Neuronal stem cell (in vitro differentiated cells): ENCODE data around the gene MAPK8IP1.

Experiments used
- DNase-seq: peaks from one replicate; pipeline ENCODE4 v3.0.0-alpha.2; 2013; ENCODE audit warnings: low spot score
- H2AFZ ChIP-seq: one replicate; pipeline ENCODE4 v1.6.1; 2013; ENCODE audit warnings: mild to moderate bottlenecking, low read length, inconsistent platforms
- H2AK5ac ChIP-seq: 2 replicates; pipeline ENCODE4 v1.6.1; 2013; ENCODE audit warnings: low read depth, mild to moderate bottlenecking, inconsistent platforms, low read length, moderate library complexity, mixed read lengths
- H2BK120ac ChIP-seq: 2 replicates; pipeline ENCODE4 v1.6.1; 2013; ENCODE audit warnings: low read depth, mild to moderate bottlenecking, inconsistent platforms, low read length, moderate library complexity, mixed read lengths
- H2BK12ac ChIP-seq: one replicate; pipeline ENCODE4 v1.6.1; 2013; ENCODE audit warnings: low read length, inconsistent platforms
- H2BK15ac ChIP-seq: 2 replicates; pipeline ENCODE4 v1.6.1; 2013; ENCODE audit warnings: mild to moderate bottlenecking, low read length, inconsistent platforms, mixed read lengths
- H2BK5ac ChIP-seq: one replicate; pipeline ENCODE4 v1.6.1; 2013; ENCODE audit warnings: inconsistent platforms, mild to moderate bottlenecking, low read length, moderate library complexity
- H3K14ac ChIP-seq: one replicate; pipeline ENCODE4 v1.6.1; 2013; ENCODE audit warnings: low read length, inconsistent platforms
- H3K18ac ChIP-seq: 2 replicates; pipeline ENCODE4 v1.6.1; 2013; ENCODE audit warnings: low read length, inconsistent platforms
- H3K23ac ChIP-seq: 2 replicates; pipeline ENCODE4 v1.6.1; 2013; ENCODE audit warnings: low read depth, mild to moderate bottlenecking, mixed read lengths, low read length, inconsistent platforms; ENCODE audit not compliant: poor library complexity
- H3K27ac ChIP-seq: replicated peaks from 3 replicates; pipeline ENCODE4 v1.5.1; 2013; ENCODE audit warnings: low read length, inconsistent platforms
- H3K27me3 ChIP-seq, 3 experiments: 2 replicates each; pipeline ENCODE4 v1.6.1; 2013; ENCODE audit warnings: low read length in 3 of 3, mild to moderate bottlenecking in 2 of 3, inconsistent platforms in 1 of 3, low read depth in 1 of 3, mixed read lengths in 1 of 3, moderate library complexity in 1 of 3; ENCODE audit not compliant: control insufficient read depth in 3 of 3, insufficient read depth in 3 of 3
- H3K36me3 ChIP-seq, 2 donors: replicated peaks in 1 of 2; 2 replicates each; pipeline ENCODE4 v1.6.1; 2013; ENCODE audit warnings: low read length in 2 of 2; ENCODE audit not compliant: control insufficient read depth in 2 of 2, insufficient read depth in 2 of 2
- H3K4ac ChIP-seq: 2 replicates; pipeline ENCODE4 v1.6.1; 2013; ENCODE audit warnings: inconsistent platforms, mild to moderate bottlenecking, low read length, moderate library complexity
- H3K4me1 ChIP-seq, 2 donors: 1 replicate in 1 of 2; 2 replicates in 1 of 2; pipeline ENCODE4 v1.6.1; 2013; ENCODE audit warnings: low read length in 2 of 2, low read depth in 1 of 2; ENCODE audit not compliant: control insufficient read depth in 2 of 2, insufficient read depth in 1 of 2
- H3K4me2 ChIP-seq: one replicate; pipeline ENCODE4 v1.6.1; 2013; ENCODE audit warnings: mild to moderate bottlenecking, low read length, inconsistent platforms; ENCODE audit not compliant: insufficient read depth, poor library complexity, severe bottlenecking
- H3K4me3 ChIP-seq, 2 donors: 2 replicates each; pipeline ENCODE4 v1.5.1; 2013; ENCODE audit warnings: low read length in 2 of 2, mild to moderate bottlenecking in 2 of 2, inconsistent platforms in 1 of 2, moderate library complexity in 1 of 2
- H3K79me1 ChIP-seq: one replicate; pipeline ENCODE4 v1.6.1; 2013; ENCODE audit warnings: low read depth, mild to moderate bottlenecking, inconsistent platforms, low read length, moderate library complexity
- H3K9ac ChIP-seq: one replicate; pipeline ENCODE4 v1.6.1; 2013; ENCODE audit warnings: mild to moderate bottlenecking, low read depth, low read length, inconsistent platforms; ENCODE audit not compliant: poor library complexity
- H3K9me3 ChIP-seq, 2 donors: replicated peaks in 1 of 2; 2 replicates each; pipeline versions ENCODE3 to v1.6.1; 2013; ENCODE audit warnings: low read length in 2 of 2, mild to moderate bottlenecking in 2 of 2, inconsistent platforms in 1 of 2, low read depth in 1 of 2, mixed read lengths in 1 of 2, moderate library complexity in 1 of 2; ENCODE audit not compliant: control insufficient read depth in 2 of 2, insufficient read depth in 1 of 2
- H4K8ac ChIP-seq: one replicate; pipeline ENCODE4 v1.6.1; 2013; ENCODE audit warnings: low read depth, mild to moderate bottlenecking, inconsistent platforms, low read length, moderate library complexity
- H4K91ac ChIP-seq: one replicate; pipeline ENCODE4 v1.6.1; 2013; ENCODE audit warnings: low read length, low read depth, mild to moderate bottlenecking, inconsistent platforms; ENCODE audit not compliant: poor library complexity
- WGBS, 2 donors: extraction: QIAGEN DNeasy Blood & Tissue Kit; methylation state at CpG; one replicate each; pipeline ENCODE4 v1.1.7; 2013; ENCODE audit warnings: missing lambda C conversion rate in 2 of 2, mixed read lengths in 1 of 2; ENCODE audit not compliant: insufficient read length in 2 of 2, insufficient replicate concordance in 1 of 2; ENCODE audit errors: extremely low coverage in 2 of 2; 5-methylcytosine and 5-hydroxymethylcytosine counted together

MAPK8IP1 gene

GRCh38 chr11:45847911-45848316 is 37.5 kb upstream of the MAPK8IP1 start:
- DNase-seq = peak; percentile 32
- H3K9me3 ChIP-seq = no peaks in the 10 kb centered on the region

GRCh38 chr11:45848654-45849081 is 36.8 kb upstream of the MAPK8IP1 start:
- Histone ChIP-seq H3K79me1 (peaks cover 2% of the 10 kb centered on the region), H3K27ac (no peak overlapping the region), H4K8ac (no peak overlapping the region), H3K4me2 (peak overlapping the region; percentile 92), H2BK15ac (no peak overlapping the region), H3K23ac (no peak overlapping the region), H2BK120ac (no peak overlapping the region), H4K91ac (no peak overlapping the region), H3K4ac (no peak overlapping the region), H3K4me1 (peaks cover 6 to 7% of the 10 kb centered on the region in 2 donors), H3K4me3 (peak overlapping the region in 1 of 2 donors; percentile 70), H2AK5ac (no peak overlapping the region), H2BK5ac (no peak overlapping the region), H2AFZ (no peak overlapping the region), H3K18ac (no peak overlapping the region), H2BK12ac (no peak overlapping the region), H3K9me3 (no peaks in the 10 kb centered on the region), H3K36me3 (no peaks in the 10 kb centered on the region), H3K9ac (no peak overlapping the region), H3K27me3 (peaks cover 0 to 12% (median 12%) of the 10 kb centered on the region in 3 experiments), H3K14ac (no peak overlapping the region)
- no CpG with 5 or more reads among the region's 8 CpGs for WGBS, 2 donors
- no peak for DNase-seq

More at GRCh38 chr11:45847911-45848316, 37.5 kb upstream of the MAPK8IP1 start:
- no peaks in the 10 kb centered on the region for H3K36me3 ChIP-seq
- H3K4me1 ChIP-seq = peaks cover 6 to 7% of the 10 kb centered on the region in 2 donors
- H3K4me3 ChIP-seq = peak overlapping the region; percentile 70 to 85
- H3K27ac ChIP-seq = no peak overlapping the region
- H2BK120ac ChIP-seq = no peak overlapping the region
- H3K79me1 ChIP-seq = peaks cover 2% of the 10 kb centered on the region
- H3K27me3 ChIP-seq = peaks cover 0 to 14% (median 12%) of the 10 kb centered on the region in 3 experiments
- H3K23ac ChIP-seq = peak overlapping the region; percentile 66
- peak overlapping the region; percentile 92 for H3K4me2 ChIP-seq
- no peak overlapping the region for H2AK5ac ChIP-seq
- peak overlapping the region; percentile 60 for H2BK15ac ChIP-seq
- no peak overlapping the region for H3K4ac ChIP-seq
- peak overlapping the region; percentile 94 for H2AFZ ChIP-seq
- no peak overlapping the region for H2BK5ac ChIP-seq
- peak overlapping the region; percentile 97 for H3K9ac ChIP-seq
- no CpG with 5 or more reads among the region's 16 CpGs for WGBS, 2 donors
- no peak overlapping the region for H4K91ac ChIP-seq
- no peak overlapping the region for H3K14ac ChIP-seq
- H3K18ac ChIP-seq = peak overlapping the region; percentile 95
- H4K8ac ChIP-seq = no peak overlapping the region
- no peak overlapping the region for H2BK12ac ChIP-seq

DNA sequence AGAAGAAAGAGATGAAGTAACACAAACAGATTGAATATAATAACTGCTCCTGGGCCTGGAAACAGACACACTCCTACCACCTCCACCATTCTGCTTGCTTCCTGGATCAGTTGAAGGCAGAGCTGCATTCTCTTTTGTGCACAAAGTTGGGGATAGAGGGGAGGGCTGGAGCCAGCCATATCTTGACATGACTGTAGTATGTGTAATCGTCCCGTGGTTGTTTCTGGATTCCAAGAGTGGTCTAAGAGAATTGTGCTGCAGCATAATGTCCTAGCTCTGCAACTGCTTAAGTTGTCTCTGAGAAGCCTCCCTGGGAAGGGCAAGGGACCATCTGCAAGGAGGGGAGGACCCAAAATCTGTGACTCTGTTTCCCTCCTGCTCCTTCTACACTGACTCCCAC is 35.0 kb upstream of the MAPK8IP1 start:
- Histone ChIP-seq H3K4ac (no peak overlapping the region), H2BK12ac (no peak overlapping the region), H3K14ac (no peak overlapping the region), H3K4me2 (no peak overlapping the region), H2BK120ac (no peak overlapping the region), H2BK5ac (no peak overlapping the region), H4K91ac (no peak overlapping the region), H4K8ac (no peak overlapping the region), H3K4me3 (no peak overlapping the region), H2BK15ac (no peak overlapping the region), H3K36me3 (peaks cover 0 to 4% of the 10 kb centered on the region in 2 donors), H3K18ac (no peak overlapping the region), H3K23ac (no peak overlapping the region), H3K79me1 (peaks cover 2% of the 10 kb centered on the region), H3K9ac (no peak overlapping the region), H3K27ac (no peak overlapping the region), H3K27me3 (peaks cover 0 to 8% (median 6%) of the 10 kb centered on the region in 3 experiments), H3K4me1 (peaks cover 6 to 7% of the 10 kb centered on the region in 2 donors), H2AFZ (no peak overlapping the region), H3K9me3 (no peaks in the 10 kb centered on the region), H2AK5ac (no peak overlapping the region)
- DNase-seq = no peak
- WGBS, 2 donors = no CpG with 5 or more reads among the region's 2 CpGs

DNA sequence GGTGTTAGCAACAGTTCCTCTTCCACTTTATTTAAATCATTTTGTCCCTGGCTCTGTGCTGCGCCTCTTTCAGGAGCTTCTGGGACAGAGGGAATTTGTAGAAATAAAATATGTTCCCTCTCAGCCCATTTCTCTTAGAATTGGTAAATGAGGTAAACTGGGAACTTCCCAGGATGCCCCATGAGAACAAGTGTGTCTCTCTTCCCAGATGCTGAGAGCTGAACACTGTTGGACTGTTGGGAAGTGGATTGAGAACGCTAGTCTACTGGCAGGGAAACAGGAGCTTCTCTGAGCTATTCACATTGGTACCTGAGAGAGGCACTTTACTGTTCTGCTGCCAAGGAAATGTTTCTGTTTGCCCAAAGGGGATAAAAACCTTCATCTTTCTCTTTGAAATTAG is 34.2 kb upstream of the MAPK8IP1 start:
- peaks cover 6 to 7% of the 10 kb centered on the region in 2 donors for H3K4me1 ChIP-seq
- WGBS, 2 donors = no CpG with 5 or more reads among the region's 2 CpGs
- no peak overlapping the region for H3K18ac ChIP-seq
- no peak overlapping the region for H4K8ac ChIP-seq
- H2AK5ac ChIP-seq = no peak overlapping the region
- no peak overlapping the region for H2AFZ ChIP-seq
- no peak overlapping the region for H4K91ac ChIP-seq
- DNase-seq = no peak
- peaks cover 2% of the 10 kb centered on the region for H3K79me1 ChIP-seq
- no peak overlapping the region for H2BK120ac ChIP-seq
- H3K4me2 ChIP-seq = no peak overlapping the region
- H3K27me3 ChIP-seq = peaks cover 0 to 3% (median 0%) of the 10 kb centered on the region in 3 experiments
- peaks cover 0 to 12% of the 10 kb centered on the region in 2 donors for H3K36me3 ChIP-seq
- H3K23ac ChIP-seq = no peak overlapping the region
- H3K4ac ChIP-seq = no peak overlapping the region
- H3K9ac ChIP-seq = no peak overlapping the region
- H3K9me3 ChIP-seq = no peaks in the 10 kb centered on the region
- H3K27ac ChIP-seq = no peak overlapping the region
- no peak overlapping the region for H3K14ac ChIP-seq
- H2BK5ac ChIP-seq = no peak overlapping the region
- H2BK15ac ChIP-seq = no peak overlapping the region
- H3K4me3 ChIP-seq = no peak overlapping the region
- no peak overlapping the region for H2BK12ac ChIP-seq
